Neural cell (in vitro differentiated cells): Measurements from ENCODE around the gene CCDC33. TPM values are rescaled to one million over a fixed set of nuclear protein-coding genes. Genes with fewer than 3 reads are reported as not detected.

Experiments
- H2AFZ ChIP-seq: fragments of 200-600, 300-800 bp; sonication (generic), shearing (Covaris generic); 2 replicates; pipeline ENCODE4 v1.6.0; 2014; ENCODE audit warnings: low read depth, mild to moderate bottlenecking, antibody characterized with exemption, low read length, moderate library complexity
- H3F3A ChIP-seq: fragments of 200-600 bp; shearing (Covaris generic); 2 replicates; pipeline ENCODE4 v1.6.1; 2016; ENCODE audit warnings: mild to moderate bottlenecking, moderate library complexity, mixed read lengths, antibody characterized with exemption, low read length; ENCODE audit not compliant: insufficient read depth, poor library complexity, severe bottlenecking
- H3K27ac ChIP-seq: fragments of 200-600, 300-800 bp; sonication (generic), shearing (Covaris generic); 2 replicates; pipeline ENCODE4 v1.5.1; 2014; ENCODE audit warnings: mild to moderate bottlenecking, low read length, moderate library complexity
- H3K27me3 ChIP-seq: fragments of 300-800, 200-600 bp; sonication (generic), shearing (Covaris generic); 2 replicates; pipeline ENCODE4 v1.6.0; 2014; ENCODE audit warnings: mild to moderate bottlenecking, low read depth, low read length, moderate library complexity; ENCODE audit not compliant: insufficient read depth
- H3K36me3 ChIP-seq: fragments of 300-800, 200-600 bp; sonication (generic), shearing (Covaris generic); 2 replicates; pipeline ENCODE4 v1.5.1; 2014; ENCODE audit warnings: mild to moderate bottlenecking, antibody characterized with exemption, low read length, moderate library complexity; ENCODE audit not compliant: insufficient read depth
- H3K4me2 ChIP-seq: fragments of 300-800, 200-600 bp; sonication (generic), shearing (Covaris generic); 2 replicates; pipeline ENCODE4 v1.6.0; 2014; ENCODE audit warnings: mild to moderate bottlenecking, low read length
- H3K4me3 ChIP-seq: fragments of 300-800, 200-600 bp; sonication (generic), shearing (Covaris generic); 2 replicates; pipeline ENCODE4 v1.5.1; 2014; ENCODE audit warnings: mild to moderate bottlenecking, low read length, moderate library complexity
- H3K79me2 ChIP-seq: fragments of 200-600 bp; shearing (Covaris generic); replicated peaks from 2 replicates; pipeline ENCODE4 v1.6.0; 2014; ENCODE audit warnings: mild to moderate bottlenecking, low read length, moderate library complexity; ENCODE audit not compliant: insufficient read depth
- H3K9ac ChIP-seq: fragments of 300-800, 200-600 bp; sonication (generic), shearing (Covaris generic); 2 replicates; pipeline ENCODE4 v1.6.1; 2016; ENCODE audit warnings: mild to moderate bottlenecking, low read length, mixed read lengths
- H3K9me2 ChIP-seq: fragments of 200-600 bp; shearing (Covaris generic); 2 replicates; pipeline ENCODE4 v1.6.1; 2016; ENCODE audit warnings: mild to moderate bottlenecking, low read length, mixed read lengths; ENCODE audit not compliant: insufficient read depth
- H3K9me3 ChIP-seq: fragments of 200-600, 300-800 bp; sonication (generic), shearing (Covaris generic); 2 replicates; pipeline ENCODE4 v1.6.1; 2016; ENCODE audit warnings: mild to moderate bottlenecking, mixed run types, low read length, moderate library complexity, mixed read lengths
- H4K20me1 ChIP-seq: fragments of 200-600 bp; shearing (Covaris generic); 2 replicates; pipeline ENCODE4 v1.6.1; 2016; ENCODE audit warnings: mild to moderate bottlenecking, mixed run types; ENCODE audit not compliant: insufficient read depth
- EP300 ChIP-seq: fragments of 450-650 bp; conservative IDR thresholded peaks from 2 replicates; pipeline ENCODE4 v1.6.1; 2014; ENCODE audit warnings: antibody characterized with exemption, mild to moderate bottlenecking, moderate library complexity; ENCODE audit not compliant: poor library complexity, severe bottlenecking
- EZH2 ChIP-seq: fragments of 200-600, 300-800 bp; shearing (Covaris generic), sonication (generic); IDR thresholded peaks from 2 replicates; pipeline ENCODE4 v1.6.1; 2014; ENCODE audit warnings: antibody characterized with exemption, low read length, borderline replicate concordance, mild to moderate bottlenecking; ENCODE audit not compliant: insufficient read depth, poor library complexity, severe bottlenecking
- MXI1 ChIP-seq: fragments of 450-650 bp; conservative IDR thresholded peaks from 2 replicates; pipeline ENCODE4 v1.6.1; 2014; ENCODE audit warnings: antibody characterized with exemption, mild to moderate bottlenecking; ENCODE audit not compliant: poor library complexity, severe bottlenecking
- POLR2AphosphoS5 ChIP-seq: IDR thresholded peaks from 2 replicates; pipeline ENCODE4 v1.6.1; 2012
- RAD21 ChIP-seq: fragments of 450-650 bp; conservative IDR thresholded peaks from 2 replicates; pipeline ENCODE4 v1.6.1; 2014; ENCODE audit warnings: antibody characterized with exemption, mild to moderate bottlenecking, moderate library complexity
- SMC3 ChIP-seq: fragments of 450-650 bp; conservative IDR thresholded peaks from 2 replicates; pipeline ENCODE4 v1.6.1; 2014; ENCODE audit warnings: antibody characterized with exemption, mild to moderate bottlenecking, moderate library complexity; ENCODE audit not compliant: poor library complexity
- TAF1 ChIP-seq: IDR thresholded peaks from 2 replicates; pipeline ENCODE4 v1.6.1; 2012; ENCODE audit warnings: low read depth
- polyA plus RNA-seq: library from polyadenylated mRNA; depleted of rRNA; stranded (reverse); fragments of >200 nt; gene quantifications from 2 replicates; pipeline ENCODE4 v1.2.3, GENCODE V29; 2014
- TF ChIP-seq, protein P1 (sequence below): IDR thresholded peaks from 2 replicates; pipeline ENCODE4 v1.6.1; 2012; ENCODE audit warnings: borderline replicate concordance
- TF ChIP-seq, protein P2 (sequence below): fragments of 450-650 bp; IDR thresholded peaks from 2 replicates; pipeline ENCODE4 v1.5.1; 2014; ENCODE audit warnings: antibody characterized with exemption, mild to moderate bottlenecking, moderate library complexity; ENCODE audit not compliant: poor library complexity, severe bottlenecking

Gene CCDC33
- polyA plus RNA-seq, 1 donor from 2014 or later, result 1.4 TPM

DNA sequence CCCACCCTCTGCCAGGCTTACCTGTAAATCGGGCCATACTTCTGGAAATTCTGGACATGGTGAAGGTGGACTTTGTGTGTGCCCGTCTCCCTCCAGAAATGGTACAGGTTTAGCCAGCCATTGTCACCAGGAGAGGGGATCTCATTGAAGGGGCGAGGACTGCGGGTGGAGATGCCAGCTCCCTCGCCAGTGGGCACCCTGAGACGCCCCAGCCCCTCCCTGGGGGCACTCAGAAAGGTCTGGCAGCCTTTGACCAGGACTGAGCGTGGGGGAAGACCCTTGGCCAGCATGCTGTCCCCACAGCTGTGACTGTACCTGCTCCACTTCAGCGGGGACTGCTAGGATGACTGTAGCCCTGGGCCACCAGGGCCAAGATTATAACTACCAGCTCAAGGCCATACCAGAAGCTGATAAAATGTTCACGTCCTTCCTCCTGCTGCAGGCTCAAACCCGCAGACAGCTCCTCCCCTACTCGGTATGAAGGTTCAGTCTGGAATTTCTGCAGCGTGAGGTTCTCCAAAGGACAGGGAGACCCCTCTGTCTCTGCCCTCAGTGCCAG is 131.2 kb downstream of the CCDC33 start, which contains the start of gene CYP11A1:
CYP11A1 (minus strand) TSS at position 351 of the 559 bp plus-strand sequence; CDS start at position 290, 61 bp downstream.
- H3K4me2 ChIP-seq, result no peak within 1 kb of the TSS

DNA sequence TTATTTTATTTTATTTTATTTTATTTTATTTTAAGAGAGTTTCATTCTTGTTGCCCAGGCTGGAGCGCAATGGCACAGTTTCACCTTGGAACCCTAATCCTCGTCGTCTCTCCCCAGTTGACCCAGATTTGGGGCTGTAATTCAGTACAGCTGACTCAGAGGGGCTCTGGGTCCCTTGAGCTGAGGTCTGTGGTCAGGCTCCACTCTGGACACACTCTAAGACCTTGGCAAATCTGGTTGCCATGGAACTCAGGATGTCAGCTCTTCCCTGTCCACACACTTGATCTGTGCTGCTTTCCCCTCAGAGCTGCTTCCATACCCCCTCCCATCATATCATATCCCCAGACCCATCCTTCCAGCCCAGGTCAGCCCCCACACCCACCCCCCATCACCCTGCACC is 132.0 kb downstream of the CCDC33 start:
- Histone ChIP-seq H3K4me2 (no peak overlapping the region), H3K27me3 (peaks cover 19% of the 10 kb centered on the region), H3F3A (no peaks in the 10 kb centered on the region), H3K9me2 (no peaks in the 10 kb centered on the region), H3K9me3 (no peaks in the 10 kb centered on the region), H3K27ac (no peak overlapping the region), H4K20me1 (no peaks in the 10 kb centered on the region), H3K79me2 (no peaks in the 10 kb centered on the region), H3K4me3 (no peak overlapping the region), H3K9ac (no peak overlapping the region), H3K36me3 (no peaks in the 10 kb centered on the region), H2AFZ (no peak overlapping the region)
- TF ChIP-seq, protein P1, sequence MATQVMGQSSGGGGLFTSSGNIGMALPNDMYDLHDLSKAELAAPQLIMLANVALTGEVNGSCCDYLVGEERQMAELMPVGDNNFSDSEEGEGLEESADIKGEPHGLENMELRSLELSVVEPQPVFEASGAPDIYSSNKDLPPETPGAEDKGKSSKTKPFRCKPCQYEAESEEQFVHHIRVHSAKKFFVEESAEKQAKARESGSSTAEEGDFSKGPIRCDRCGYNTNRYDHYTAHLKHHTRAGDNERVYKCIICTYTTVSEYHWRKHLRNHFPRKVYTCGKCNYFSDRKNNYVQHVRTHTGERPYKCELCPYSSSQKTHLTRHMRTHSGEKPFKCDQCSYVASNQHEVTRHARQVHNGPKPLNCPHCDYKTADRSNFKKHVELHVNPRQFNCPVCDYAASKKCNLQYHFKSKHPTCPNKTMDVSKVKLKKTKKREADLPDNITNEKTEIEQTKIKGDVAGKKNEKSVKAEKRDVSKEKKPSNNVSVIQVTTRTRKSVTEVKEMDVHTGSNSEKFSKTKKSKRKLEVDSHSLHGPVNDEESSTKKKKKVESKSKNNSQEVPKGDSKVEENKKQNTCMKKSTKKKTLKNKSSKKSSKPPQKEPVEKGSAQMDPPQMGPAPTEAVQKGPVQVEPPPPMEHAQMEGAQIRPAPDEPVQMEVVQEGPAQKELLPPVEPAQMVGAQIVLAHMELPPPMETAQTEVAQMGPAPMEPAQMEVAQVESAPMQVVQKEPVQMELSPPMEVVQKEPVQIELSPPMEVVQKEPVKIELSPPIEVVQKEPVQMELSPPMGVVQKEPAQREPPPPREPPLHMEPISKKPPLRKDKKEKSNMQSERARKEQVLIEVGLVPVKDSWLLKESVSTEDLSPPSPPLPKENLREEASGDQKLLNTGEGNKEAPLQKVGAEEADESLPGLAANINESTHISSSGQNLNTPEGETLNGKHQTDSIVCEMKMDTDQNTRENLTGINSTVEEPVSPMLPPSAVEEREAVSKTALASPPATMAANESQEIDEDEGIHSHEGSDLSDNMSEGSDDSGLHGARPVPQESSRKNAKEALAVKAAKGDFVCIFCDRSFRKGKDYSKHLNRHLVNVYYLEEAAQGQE, result no peak
- TF ChIP-seq EZH2, result no peak
- no peak for TF ChIP-seq SMC3
- no peak for TF ChIP-seq RAD21
- TF ChIP-seq TAF1, result no peak
- TF ChIP-seq MXI1, result no peak
- no peak for TF ChIP-seq EP300
- TF ChIP-seq POLR2AphosphoS5, result no peak
- TF ChIP-seq, protein P2, sequence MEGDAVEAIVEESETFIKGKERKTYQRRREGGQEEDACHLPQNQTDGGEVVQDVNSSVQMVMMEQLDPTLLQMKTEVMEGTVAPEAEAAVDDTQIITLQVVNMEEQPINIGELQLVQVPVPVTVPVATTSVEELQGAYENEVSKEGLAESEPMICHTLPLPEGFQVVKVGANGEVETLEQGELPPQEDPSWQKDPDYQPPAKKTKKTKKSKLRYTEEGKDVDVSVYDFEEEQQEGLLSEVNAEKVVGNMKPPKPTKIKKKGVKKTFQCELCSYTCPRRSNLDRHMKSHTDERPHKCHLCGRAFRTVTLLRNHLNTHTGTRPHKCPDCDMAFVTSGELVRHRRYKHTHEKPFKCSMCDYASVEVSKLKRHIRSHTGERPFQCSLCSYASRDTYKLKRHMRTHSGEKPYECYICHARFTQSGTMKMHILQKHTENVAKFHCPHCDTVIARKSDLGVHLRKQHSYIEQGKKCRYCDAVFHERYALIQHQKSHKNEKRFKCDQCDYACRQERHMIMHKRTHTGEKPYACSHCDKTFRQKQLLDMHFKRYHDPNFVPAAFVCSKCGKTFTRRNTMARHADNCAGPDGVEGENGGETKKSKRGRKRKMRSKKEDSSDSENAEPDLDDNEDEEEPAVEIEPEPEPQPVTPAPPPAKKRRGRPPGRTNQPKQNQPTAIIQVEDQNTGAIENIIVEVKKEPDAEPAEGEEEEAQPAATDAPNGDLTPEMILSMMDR, result no peak

More for the DNA sequence above, 131.2 kb downstream of the CCDC33 start, which contains the start of gene CYP11A1:
- Histone ChIP-seq H3K9ac (no peak within 1 kb of the TSS), H2AFZ (no peak within 1 kb of the TSS), H3K27ac (no peak within 1 kb of the TSS), H3K79me2 (no peaks in the 10 kb centered on the region), H3F3A (no peaks in the 10 kb centered on the region), H4K20me1 (no peaks in the 10 kb centered on the region), H3K27me3 (peaks cover 19% of the 10 kb centered on the region), H3K36me3 (no peaks in the 10 kb centered on the region), H3K9me3 (no peaks in the 10 kb centered on the region), H3K9me2 (no peaks in the 10 kb centered on the region), H3K4me3 (no peak within 1 kb of the TSS)
- TF ChIP-seq, protein P1, result no peak
- TF ChIP-seq, protein P2, result no peak
- no peak for TF ChIP-seq RAD21
- no peak for TF ChIP-seq SMC3
- no peak for TF ChIP-seq EP300
- TF ChIP-seq MXI1, result no peak
- TF ChIP-seq TAF1, result no peak
- TF ChIP-seq EZH2, result no peak
- TF ChIP-seq POLR2AphosphoS5, result no peak
